NCI-H1930 (cell line): ENCODE results near the gene GRK5.

Source experiments
- DNase-seq, 2 experiments: peaks; one replicate each; lab custom pipeline; 2025; lab: John Stamatoyannopoulos, UW

The GRK5 gene

DNA sequence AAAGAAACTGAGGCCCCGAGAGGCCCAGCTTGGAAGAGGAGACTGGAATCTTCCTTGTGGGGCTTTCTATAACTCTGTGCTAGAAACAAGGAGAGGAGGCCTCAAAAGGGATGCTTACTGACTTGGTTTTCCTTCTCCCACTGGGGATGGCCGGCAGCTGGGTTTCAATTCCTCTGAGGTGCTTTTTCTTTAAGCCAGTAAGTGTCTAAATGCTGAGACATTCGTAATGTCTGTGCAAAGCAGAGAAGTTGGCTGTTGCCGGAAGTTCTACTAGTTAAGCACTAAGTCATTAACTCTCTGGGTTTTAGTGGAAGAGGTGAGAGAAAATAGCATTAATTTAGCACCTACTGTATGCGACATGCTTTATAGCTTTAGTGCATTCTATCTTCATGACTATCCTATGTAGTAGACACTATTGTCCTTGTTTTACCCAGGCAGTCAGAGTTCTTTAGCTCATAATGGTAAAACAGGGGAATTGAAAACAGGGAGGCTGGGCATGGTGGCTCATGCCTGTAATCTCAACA is 199.9 kb downstream of the GRK5 start:
- DNase-seq: no peak

DNA sequence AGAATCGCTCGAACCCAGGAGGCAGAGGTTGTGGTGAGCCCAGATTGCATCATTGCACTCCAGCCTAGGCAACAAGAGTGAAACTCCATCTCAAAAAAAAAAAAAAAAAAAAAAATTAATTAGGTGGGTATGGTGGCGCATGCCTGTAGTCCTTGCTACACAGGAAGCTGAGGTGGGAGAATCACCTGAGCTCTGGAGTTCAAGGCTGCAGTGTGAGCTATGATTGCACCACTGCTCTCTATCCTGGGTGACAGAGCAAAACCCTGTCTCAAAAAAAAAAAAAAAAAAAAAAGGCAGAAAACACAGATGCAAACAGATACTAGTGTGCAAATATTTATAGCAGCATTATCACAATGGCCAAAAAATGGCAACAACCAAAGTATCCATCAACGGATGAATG is 200.7 kb downstream of the GRK5 start:
- no peak for DNase-seq

DNA sequence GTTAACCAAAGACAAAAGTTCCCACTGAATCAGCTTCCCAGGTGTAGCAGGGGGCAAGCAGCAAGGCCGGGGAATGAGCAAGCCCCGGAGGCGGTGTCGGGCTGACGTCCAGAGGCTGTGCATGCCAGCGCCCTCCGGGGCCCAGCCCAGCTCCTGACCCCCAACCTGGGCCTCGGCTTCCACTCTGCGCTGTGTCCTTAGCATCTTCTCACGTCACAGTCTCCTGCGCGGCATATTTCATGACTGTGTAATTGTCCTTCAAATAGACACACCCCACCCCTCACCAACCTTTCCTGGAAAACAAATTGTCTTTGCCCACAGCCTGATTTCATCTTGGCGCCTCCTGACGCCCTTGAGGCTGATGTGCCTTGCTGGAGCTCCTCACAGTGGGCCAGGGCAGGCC is 201.6 kb downstream of the GRK5 start:
- no peak for DNase-seq

DNA sequence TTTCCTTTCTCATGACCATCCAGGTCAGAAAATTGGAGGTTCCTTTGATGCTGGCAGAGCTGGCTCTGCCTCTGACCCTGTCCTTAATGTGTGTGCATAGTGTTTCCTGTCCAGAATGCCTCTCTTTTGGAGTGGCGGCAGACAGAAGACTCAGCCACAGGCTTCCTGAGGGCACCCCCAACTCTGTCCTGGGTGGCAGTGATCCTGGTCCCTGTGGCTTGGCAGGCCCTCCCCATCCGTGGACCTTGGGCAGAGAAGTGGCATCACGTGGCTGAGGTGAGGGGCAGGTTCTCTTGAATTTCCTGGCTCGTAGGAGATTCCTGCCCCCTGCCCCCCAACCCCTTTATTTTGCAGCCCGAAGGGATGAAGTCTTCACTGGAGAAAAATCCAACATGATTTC is 202.0 kb downstream of the GRK5 start:
- no peak for DNase-seq

DNA sequence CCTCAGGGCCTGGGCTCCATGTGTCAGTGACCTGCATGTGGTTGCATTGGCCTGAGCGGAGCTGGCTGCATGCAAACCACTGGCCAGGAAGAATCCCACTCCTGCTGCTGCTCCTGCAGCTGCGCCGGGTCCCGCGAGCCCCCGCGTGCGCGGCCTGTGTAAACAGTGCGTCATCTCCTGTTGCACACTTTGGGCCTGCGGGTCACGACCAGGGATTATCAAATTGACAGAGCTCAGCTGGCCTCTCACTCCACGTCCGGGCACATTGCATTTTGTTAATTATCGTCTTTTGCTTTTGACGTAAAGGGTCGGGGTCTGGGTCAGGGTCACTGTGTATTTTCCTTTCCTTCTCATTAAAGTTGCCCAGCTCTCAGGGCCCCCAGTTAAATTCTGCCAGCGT is 202.5 kb downstream of the GRK5 start:
- DNase-seq: no peak

DNA sequence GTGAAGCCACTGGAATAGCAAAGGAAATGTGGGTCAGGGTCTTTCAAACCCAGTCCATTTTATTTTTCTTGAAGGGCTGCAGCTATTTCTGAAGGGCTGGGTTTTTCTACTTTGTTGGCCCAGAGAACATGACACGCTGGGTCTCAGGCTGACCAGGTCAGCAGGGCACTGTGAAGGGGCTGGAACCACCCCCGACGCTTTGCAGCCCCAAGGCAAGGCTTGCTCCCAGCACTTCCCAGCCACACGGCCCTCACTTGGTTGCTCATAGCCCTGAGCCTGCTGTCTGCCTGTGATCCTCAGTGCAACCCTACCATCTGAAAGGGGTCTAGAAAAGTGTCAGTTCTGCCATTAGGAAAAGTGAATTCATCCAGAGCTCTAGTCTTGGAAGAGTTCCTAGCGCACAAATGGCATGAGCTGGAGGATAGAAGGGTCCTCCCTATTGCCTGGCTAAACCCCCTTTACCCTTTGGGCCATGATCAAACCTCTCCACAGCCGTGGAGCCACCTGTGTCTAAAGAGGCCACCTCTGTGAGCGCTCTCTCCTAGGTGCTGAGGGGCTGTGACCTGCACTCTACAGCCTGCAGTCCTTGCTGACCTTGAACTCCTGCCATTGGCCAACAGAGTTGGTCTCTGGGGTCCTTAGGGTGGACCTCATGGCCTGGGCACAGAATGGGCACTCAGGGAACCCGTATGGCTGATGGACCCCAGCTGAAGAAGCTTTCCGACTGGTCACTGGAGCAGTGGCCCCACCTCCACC is 203.2 kb downstream of the GRK5 start:
- no peak for DNase-seq

DNA sequence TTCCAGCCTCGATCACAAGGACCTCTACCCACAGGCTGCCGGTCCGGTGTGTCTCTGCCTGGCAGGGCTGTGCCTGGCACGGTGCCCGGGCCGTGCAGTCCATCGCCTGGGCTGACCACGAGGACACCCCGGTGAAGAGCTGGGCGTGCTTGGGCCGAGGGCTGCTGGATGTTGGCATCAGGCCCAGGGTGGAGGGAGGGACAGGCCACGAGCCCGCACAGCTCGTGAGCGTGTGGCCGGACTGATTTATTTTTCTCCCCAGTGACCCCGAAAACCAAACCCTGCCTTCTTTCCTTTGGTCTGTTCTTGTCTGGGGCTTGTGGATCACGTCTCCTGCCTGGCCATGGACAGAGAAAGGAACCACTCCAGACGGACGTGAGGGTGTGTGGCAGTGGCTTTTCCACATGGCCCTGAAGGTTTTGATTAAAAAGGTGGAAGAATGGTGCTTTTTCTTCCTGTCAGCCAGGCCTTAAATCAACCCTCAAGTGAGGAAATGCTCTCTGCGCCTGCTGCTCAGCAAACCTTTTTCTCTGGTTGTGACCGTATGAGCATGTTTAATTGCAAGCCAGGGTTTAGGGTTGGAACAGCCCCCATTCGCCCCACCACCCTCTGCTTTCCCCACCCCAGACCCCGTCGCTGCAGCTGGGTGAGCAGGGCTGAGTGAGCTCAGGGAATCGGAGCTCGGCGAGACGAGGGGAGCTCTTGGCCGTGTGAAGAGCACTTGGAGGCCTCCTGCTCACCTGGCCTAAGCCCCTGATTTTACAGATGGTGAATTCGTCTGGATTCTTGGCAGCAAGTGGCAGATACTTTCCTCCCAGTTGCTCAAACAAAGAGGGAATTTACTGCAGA is 205.1 kb downstream of the GRK5 start:
- DNase-seq: no peak

DNA sequence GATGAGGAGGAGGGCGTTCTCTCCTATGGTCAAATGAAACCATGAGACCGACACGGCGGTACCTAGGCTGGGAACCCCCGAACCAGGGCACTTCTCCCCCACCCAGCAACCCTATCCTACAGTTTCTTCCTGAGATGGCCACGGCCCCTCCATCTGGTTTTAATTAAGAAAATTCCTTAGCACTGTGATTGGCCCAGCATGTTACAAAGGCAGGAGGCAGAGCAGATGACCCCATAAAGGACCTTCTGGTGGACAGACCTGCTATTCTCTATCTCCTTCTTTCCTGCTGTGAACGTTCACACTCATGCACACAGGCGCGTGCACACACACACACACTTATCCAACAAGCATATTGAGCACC is 205.7 kb downstream of the GRK5 start:
- DNase-seq: no peak

DNA sequence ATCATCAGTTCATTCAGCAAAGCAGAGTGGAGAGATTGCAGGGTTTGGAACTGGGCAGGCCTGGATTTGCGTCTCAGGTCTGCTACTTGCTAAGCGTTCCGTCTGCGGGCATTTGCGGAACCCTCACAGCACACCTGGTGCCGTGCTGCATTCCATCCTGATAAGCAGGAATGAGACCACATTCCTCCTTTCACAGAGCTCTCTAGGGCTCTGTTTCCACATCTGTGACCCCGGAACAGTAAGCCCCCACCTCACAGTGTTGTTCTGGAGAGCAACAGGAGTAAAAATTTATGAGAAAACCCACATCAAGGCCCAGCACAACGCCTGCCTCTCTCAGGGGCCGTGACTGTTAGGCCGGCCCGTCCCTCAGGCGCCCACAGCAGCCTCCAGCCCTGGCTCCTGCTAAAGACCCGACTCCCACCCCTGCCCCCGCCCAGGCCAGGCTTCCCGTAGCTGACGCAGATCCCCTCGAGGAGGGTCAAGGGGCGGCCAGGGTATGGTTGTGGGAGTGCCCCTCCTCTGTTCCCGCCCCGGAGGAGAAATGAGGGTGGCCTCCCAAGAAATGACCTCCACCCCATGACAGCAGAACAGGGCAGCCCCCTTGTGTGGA is 206.2 kb downstream of the GRK5 start:
- DNase-seq: no peak

DNA sequence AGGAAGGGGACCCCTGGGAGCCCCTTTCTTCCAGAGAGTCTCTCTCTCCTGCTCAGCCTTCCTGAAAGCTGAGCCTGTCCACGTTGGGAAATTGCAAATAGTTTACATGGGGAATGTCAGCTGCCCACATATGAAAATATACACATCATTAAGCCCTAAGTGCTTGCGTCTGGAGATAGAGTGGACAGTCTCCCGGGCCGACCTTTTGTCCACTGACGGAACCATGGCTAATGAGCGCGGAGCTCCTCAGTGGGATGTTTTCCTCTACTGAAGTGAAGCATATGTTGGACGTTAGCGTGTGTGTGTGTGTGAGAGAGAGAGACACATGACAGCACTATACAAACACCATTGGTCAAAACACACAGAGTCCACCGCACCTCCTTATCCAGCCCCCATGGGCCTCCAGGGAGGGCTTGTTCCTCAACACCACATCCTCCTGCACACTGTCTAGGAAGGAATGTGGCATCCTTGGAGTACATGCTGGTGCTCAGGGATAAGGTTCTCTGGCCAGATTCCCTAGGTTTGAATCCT is 206.8 kb downstream of the GRK5 start:
- no peak for DNase-seq

DNA sequence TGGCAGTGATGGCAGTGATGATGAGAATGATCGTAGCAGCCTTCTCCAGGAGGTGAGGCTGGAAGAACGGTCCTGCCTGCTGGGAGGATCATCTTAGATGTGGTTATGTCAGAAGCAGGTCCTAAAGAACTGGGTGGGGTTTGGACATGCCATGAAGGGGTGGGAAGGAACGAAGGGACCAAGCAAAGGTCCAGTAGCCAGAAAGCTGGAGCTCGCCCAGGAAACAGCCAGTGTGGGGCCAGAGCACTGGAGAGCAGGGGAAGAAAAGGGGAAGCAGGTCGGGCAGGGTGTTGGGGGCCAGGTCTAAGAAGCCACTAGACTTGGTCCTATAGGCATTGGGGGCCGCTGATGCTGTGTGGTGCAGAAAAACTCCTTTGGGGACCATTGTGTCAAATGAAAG is 207.8 kb downstream of the GRK5 start:
- DNase-seq: no peak

DNA sequence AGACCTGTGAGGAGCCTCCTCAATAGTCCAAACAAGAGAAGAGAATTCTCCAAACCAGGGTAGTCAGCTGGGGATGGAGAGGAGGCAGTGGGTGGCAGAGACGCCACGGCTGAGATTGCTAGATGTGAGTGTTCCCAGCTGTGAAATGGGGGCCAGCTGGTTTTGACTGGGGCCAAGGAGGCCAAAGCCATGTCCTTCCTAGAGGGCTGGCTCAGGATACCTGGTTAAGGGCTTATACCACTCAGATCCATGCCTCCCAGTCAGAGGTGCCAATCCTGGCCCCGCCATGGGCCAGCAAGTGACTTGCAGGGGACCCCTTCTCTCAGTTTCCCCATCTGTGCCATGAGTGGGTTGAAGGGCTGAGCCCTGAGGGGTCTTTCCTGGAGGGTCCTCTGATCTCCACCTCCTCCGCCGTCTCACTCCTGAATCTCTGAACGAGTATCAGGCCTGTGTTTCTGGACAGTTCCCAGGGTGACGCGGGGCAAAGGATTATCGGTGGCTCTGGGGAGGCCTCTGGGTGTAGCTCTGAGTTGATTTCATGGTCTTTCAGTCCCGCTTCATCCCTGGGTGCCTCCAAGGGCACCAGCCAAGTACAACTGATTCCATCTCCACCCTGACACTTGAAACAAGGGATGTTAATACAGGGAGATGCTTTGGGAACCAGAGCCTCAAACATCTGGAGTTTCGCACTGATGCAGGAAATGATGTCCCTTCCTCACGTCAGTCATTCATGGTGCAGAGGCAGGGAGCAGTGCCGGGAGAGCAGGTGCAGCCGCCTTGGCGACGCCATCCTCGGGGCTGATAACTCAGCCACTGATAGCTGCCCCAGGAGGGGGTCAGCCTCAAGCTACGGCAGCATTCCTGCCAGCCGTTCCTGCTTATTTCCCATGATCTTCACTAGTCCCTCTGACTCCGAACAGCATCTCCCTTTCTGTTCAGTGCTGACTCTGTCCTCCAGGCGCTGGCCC is 208.4 kb downstream of the GRK5 start:
- no peak for DNase-seq

DNA sequence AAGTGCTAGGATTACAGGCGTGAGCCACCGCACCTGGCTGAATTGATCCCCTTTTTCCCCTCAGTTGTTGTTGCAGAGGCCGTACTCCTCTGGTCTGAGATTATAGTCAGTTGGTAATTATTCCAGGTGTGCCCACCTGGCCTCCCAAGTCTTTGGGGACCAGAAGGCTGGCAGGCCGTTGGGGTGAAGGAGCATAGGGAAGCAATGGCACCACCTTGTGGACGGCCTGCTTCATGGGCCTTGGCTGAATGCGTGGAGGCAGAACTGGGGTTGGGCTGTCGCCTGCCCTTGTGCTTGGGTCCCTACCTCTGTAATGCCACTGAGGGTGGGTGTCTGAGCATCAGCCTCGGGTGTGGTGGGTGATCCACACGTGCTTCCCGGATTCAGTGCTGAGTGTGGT is 209.5 kb downstream of the GRK5 start:
- DNase-seq: peak in 1 of 2 experiments; percentile 21

DNA sequence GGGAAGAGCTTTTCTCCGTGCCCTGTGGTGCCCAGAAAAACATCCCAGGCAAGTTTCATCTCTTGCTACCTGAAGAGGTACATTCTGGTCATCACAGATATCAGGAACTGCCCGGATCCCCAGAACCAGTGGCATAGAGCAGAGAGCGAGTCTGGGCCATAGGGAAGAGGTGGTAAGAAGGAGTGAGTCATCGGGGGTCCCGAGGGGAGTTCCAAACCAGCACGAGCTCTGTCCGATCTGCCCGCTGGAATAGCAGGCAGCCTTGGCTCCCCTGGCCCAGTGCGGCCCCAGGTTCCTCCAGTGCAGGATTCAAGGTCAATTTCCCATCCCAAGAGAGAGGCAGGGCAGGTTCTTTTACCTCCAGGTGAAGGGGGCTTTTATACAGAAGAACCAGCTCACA is 210.5 kb downstream of the GRK5 start:
- DNase-seq: no peak

DNA sequence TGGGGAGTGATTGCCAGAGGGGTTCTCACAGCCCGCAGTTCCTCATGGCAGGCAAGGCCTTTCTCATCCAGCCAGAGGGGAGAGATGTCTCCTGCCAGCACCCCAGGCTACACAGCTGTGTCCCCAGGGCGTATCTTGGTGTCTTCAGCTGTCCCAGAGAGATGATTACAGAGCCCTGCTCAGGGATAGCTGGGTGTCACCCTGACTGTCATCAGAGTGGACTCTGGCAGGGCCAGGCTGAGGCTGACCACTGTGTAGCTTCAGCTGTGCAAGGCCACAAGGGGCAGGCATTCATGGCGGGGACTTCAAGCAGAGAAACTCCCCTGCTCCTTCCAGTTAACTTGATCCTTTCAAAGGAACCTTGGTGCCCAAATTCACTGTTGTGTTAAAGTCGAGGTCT is 211.0 kb downstream of the GRK5 start:
- DNase-seq: no peak

DNA sequence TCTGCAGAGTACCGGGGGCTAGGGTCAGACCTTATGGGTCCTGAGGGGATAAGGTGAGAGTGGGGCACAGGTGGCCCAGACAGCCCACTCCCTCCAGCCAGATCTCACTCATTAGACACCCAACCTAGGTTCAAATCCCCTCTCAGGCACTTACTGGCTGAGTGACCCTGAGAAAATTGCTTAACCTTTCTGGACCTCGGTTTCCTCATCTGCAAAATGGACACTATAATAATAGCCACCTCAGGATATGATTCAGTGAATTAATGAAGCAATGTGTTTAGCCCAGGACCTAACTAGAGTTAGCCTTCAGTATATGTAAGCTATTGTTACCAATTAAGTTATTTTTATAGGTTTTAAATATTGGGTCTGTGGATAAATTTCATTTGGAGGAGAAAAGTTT is 212.6 kb downstream of the GRK5 start:
- no peak for DNase-seq

DNA sequence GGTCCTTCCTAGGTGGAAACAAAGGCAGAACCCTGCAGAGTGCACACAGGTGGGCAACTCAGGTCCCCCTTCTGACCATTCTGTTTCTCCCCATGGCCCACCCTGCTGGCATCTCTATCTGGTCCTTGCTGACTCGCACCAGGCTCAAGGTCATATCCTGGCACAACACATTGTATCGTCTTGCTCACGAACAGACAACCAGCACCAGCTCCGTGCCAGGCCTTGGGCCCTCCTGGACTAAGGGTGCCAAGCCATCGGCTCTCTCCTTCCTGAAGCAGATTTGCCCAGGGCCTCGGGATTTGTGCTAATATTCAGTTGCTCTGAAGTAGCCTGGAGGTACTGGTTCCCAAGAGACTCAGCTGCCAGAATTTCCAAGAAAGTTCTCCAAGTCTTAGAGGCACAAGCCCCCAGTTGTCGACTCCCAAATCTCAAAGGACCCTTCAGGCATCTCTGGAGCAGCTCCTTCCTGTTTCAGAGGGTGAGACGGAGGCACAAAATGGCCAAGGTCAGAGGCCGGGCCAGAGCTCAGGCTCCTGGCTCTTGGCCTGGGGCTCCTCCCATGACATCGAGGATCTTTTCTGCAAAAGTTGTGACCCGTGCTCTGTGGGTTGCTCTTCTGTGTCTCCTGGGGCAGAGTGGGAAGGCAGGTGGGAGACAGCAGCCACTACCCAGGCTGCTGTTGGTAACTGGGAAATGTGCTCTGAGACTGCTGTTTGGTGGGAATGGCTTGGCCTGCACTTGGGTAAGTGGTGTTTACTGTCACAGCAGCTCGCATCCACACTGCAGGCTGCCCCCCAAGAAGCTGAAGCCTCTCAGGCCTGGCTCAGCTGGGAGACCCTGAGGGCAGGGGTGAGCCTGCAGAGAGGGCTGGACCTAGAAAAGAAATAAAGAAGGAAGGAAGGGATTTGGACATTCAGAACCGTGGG is 213.8 kb downstream of the GRK5 start:
- DNase-seq: no peak

DNA sequence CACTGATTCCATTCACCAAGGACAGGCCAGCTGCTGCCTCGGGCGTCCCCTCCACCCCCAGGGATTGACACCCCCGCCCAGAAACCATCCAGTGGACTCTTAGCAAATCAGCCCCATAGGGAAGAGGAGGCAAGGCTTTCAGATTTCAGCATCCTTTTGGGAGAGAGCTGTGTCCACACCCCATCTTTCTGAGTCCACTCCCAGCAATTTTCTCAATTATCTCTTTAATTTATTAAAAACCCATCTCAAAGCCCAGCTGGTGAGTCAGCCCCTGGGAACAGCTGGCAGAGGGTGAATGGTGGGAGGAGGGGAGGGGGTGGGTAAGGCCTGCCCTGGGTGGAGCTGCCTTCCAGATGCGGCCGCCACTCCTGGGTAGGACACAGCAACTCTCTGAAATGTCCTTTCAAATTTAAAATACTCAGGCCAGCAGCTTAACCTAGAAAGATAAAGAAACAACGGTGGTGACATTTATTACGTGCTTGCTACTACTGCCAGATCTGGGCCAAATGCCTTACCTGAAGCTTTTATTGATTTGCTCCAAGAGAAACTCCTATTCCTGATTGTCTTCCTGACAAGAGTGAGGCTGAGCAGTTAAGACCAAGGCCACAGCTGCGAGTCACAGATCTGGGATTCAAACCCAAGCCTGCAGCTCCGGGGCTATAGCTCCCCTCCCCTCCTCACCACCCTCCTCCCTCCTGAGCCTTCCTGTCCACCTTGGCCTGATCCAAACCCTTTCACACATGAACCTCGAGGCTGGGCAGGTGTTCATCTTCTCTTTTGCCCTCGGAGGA is 214.7 kb downstream of the GRK5 start:
- no peak for DNase-seq

DNA sequence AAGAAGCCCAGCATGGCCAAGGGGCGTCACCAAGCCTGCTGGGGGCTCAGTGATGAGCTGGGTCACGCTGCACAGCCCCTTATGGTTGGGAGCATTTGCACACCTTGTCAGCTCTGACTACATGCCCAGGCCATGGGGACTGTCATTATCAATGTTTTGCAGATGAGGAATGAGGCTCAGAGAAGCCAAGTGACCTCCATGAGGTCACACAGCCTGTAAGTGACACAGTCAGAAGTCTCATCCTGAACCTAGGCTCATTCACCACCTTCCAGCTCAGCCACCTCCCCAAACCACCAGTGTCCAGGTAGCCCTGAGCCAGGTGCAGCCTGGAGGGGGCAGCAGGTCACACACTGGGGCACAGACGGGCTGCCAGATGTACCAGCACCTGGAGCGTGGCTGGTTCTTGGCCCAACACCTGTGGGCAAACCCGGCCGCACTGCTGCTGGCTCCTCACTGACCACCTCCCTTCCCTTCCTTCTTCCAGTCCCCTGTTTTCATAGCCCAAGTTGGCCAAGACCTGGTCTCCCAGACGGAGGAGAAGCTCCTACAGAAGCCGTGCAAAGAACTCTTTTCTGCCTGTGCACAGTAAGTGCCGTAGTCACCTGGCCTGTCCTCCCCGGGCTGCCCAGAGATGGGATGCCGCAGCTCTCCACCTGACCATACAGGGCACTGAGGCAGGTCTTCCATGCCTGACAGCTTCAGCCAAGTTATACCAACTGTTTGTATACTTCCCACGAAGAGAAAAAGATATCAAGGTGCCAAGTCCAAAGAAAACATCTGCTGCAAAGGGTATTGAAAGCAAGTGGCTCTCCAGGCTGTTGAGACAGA is 215.5 kb downstream of the GRK5 start:
- no peak for DNase-seq
